ENCODE measurements around the gene KRT40.

GRCh38 chr17:40949418-40949817 lies 34.7 kb downstream of the KRT40 start:
- TF ChIP-seq, protein P1, sequence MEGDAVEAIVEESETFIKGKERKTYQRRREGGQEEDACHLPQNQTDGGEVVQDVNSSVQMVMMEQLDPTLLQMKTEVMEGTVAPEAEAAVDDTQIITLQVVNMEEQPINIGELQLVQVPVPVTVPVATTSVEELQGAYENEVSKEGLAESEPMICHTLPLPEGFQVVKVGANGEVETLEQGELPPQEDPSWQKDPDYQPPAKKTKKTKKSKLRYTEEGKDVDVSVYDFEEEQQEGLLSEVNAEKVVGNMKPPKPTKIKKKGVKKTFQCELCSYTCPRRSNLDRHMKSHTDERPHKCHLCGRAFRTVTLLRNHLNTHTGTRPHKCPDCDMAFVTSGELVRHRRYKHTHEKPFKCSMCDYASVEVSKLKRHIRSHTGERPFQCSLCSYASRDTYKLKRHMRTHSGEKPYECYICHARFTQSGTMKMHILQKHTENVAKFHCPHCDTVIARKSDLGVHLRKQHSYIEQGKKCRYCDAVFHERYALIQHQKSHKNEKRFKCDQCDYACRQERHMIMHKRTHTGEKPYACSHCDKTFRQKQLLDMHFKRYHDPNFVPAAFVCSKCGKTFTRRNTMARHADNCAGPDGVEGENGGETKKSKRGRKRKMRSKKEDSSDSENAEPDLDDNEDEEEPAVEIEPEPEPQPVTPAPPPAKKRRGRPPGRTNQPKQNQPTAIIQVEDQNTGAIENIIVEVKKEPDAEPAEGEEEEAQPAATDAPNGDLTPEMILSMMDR (IDR thresholded peaks at IDR 0.05), result no peak
- no peak for TF ChIP-seq POLR2AphosphoS5 (IDR thresholded peaks at IDR 0.05)
- TF ChIP-seq POLR2A (IDR thresholded peaks at IDR 0.05), result no peak

All from stomach (tissue), 4 donors.